Fibroblast of lung (primary cell): ENCODE measurements around the gene LAMP5. TPM values are rescaled to one million over a fixed set of nuclear protein-coding genes. Genes with fewer than 3 reads are reported as not detected.

ENCODE experiments used
- DNase-seq, 2 donors: peaks; one replicate each; pipeline versions ENCODE4 v3.0.0 to v3.0.0-alpha.2; 2010; ENCODE audit warnings: low read depth in 2 of 2
- H2AFZ ChIP-seq: 2 replicates; pipeline ENCODE4 v1.5.1; 2012; ENCODE audit warnings: low read length, control low read depth, inconsistent platforms
- H3K27ac ChIP-seq: 2 replicates; pipeline ENCODE4 v1.5.1; 2011; ENCODE audit warnings: low read length, control low read depth; ENCODE audit not compliant: insufficient read depth
- H3K27me3 ChIP-seq: 2 replicates; pipeline ENCODE4 v1.5.1; 2011; ENCODE audit warnings: mild to moderate bottlenecking, low read length; ENCODE audit not compliant: control insufficient read depth, insufficient read depth
- H3K36me3 ChIP-seq: 2 replicates; pipeline ENCODE4 v1.5.1; 2011; ENCODE audit warnings: low read length; ENCODE audit not compliant: control insufficient read depth, insufficient read depth
- H3K4me1 ChIP-seq: 2 replicates; pipeline ENCODE4 v1.5.1; 2011; ENCODE audit warnings: low read length; ENCODE audit not compliant: control insufficient read depth, insufficient read depth; ENCODE audit errors: extremely low read depth
- H3K4me2 ChIP-seq: 2 replicates; pipeline ENCODE4 v1.5.1; 2011; ENCODE audit warnings: low read length, control low read depth; ENCODE audit not compliant: insufficient read depth; ENCODE audit errors: extremely low read depth
- H3K4me3 ChIP-seq, 4 experiments: fragments of 200-600 bp in 1 of 4; sonication (generic) in 1 of 4; replicated peaks in 1 of 4; 2 replicates each; pipeline ENCODE4 v1.5.1; 2011 to 2016; ENCODE audit warnings: low read length in 4 of 4, low read depth in 3 of 4, mild to moderate bottlenecking in 3 of 4, control low read depth in 2 of 4, inconsistent platforms in 1 of 4, mixed read lengths in 1 of 4; ENCODE audit not compliant: insufficient read depth in 1 of 4; ENCODE audit errors: control extremely low read depth in 1 of 4
- H3K79me2 ChIP-seq: 2 replicates; pipeline ENCODE4 v1.5.1; 2012; ENCODE audit warnings: mild to moderate bottlenecking, low read length, inconsistent platforms; ENCODE audit not compliant: control insufficient read depth, insufficient read depth
- H3K9ac ChIP-seq: 2 replicates; pipeline ENCODE4 v1.5.1; 2011; ENCODE audit warnings: mild to moderate bottlenecking, low read length, control low read depth; ENCODE audit not compliant: insufficient read depth
- H3K9me3 ChIP-seq: 2 replicates; pipeline ENCODE4 v1.5.1; 2012; ENCODE audit warnings: low read depth, low read length; ENCODE audit not compliant: control insufficient read depth, insufficient read depth
- H4K20me1 ChIP-seq: 2 replicates; pipeline ENCODE4 v1.5.1; 2011; ENCODE audit warnings: low read length; ENCODE audit not compliant: control insufficient read depth, insufficient read depth; ENCODE audit errors: extremely low read depth
- CTCF ChIP-seq, 2 donors: IDR thresholded peaks in 1 of 2; conservative IDR thresholded peaks in 1 of 2; 1 replicate in 1 of 2; 2 replicates in 1 of 2; pipeline ENCODE4 v1.5.1; 2011 to 2012; ENCODE audit warnings: low read length in 2 of 2, control low read depth in 1 of 2, inconsistent platforms in 1 of 2, low read depth in 1 of 2, mild to moderate bottlenecking in 1 of 2
- EZH2 ChIP-seq: IDR thresholded peaks from 2 replicates; pipeline ENCODE4 v1.5.1; 2012; ENCODE audit warnings: low read length, control low read depth, mild to moderate bottlenecking; ENCODE audit errors: missing control alignments
- polyA plus RNA-seq, 2 donors: library from polyadenylated mRNA; depleted of rRNA in 1 of 2; stranded (reverse) in 1 of 2; unstranded in 1 of 2; fragments of >200 nt; gene quantifications; 2 replicates each; pipeline ENCODE4 v1.2.1, GENCODE V29; 2011 to 2012; ENCODE audit warnings: missing spikeins in 1 of 2
- total RNA-seq: library from RNA; depleted of rRNA; stranded (reverse); fragments of >200 nt; gene quantifications from 2 replicates; pipeline ENCODE4 v1.2.1, GENCODE V29; 2014

Gene LAMP5
- total and polyA plus RNA-seq, 2 donors (not counting 1 experiment from before 2014, with no cell fraction given): 0.92 to 2.1 TPM

- H3K4me1 ChIP-seq: no peaks in the 10 kb centered on the region
- no peak overlapping the region for H3K27ac ChIP-seq
- H3K9me3 ChIP-seq: no peaks in the 10 kb centered on the region
- TF ChIP-seq CTCF (conservative IDR thresholded peaks at IDR 0.05 in 1 of 2, IDR thresholded peaks at IDR 0.05 in 1 of 2; ENCODE audit: low read depth in 1 of 2, low read length in 2 of 2) (no peak), EZH2 (no peak)
- no peak overlapping the region for H2AFZ ChIP-seq
- no peaks in the 10 kb centered on the region for H4K20me1 ChIP-seq
- H3K79me2 ChIP-seq: no peaks in the 10 kb centered on the region
- H3K4me2 ChIP-seq: no peak overlapping the region
- H3K27me3 ChIP-seq: no peaks in the 10 kb centered on the region
- H3K36me3 ChIP-seq: no peaks in the 10 kb centered on the region
- no peak for DNase-seq
- no peak overlapping the region for H3K4me3 ChIP-seq
- no peak overlapping the region for H3K9ac ChIP-seq
Observed at GRCh38 chr20:9499126-9499899, 15.1 kb upstream of the LAMP5 start.

- no peak overlapping the region for H3K27ac ChIP-seq
- no peak overlapping the region for H3K9ac ChIP-seq
- H2AFZ ChIP-seq: no peak overlapping the region
- DNase-seq: no peak
- H3K36me3 ChIP-seq: no peaks in the 10 kb centered on the region
- H3K4me3 ChIP-seq: no peak overlapping the region
- no peak for TF ChIP-seq EZH2
- TF ChIP-seq CTCF (conservative IDR thresholded peaks at IDR 0.05 in 1 of 2, IDR thresholded peaks at IDR 0.05 in 1 of 2; ENCODE audit: low read depth in 1 of 2, low read length in 2 of 2): no peak
- no peaks in the 10 kb centered on the region for H4K20me1 ChIP-seq
- no peaks in the 10 kb centered on the region for H3K27me3 ChIP-seq
- no peaks in the 10 kb centered on the region for H3K4me1 ChIP-seq
- no peaks in the 10 kb centered on the region for H3K9me3 ChIP-seq
- H3K79me2 ChIP-seq: no peaks in the 10 kb centered on the region
- no peak overlapping the region for H3K4me2 ChIP-seq
Observed at GRCh38 chr20:9500121-9500520, 14.3 kb upstream of the LAMP5 start.

- Histone ChIP-seq H3K79me2 (no peaks in the 10 kb centered on the region), H3K27me3 (no peaks in the 10 kb centered on the region), H3K4me1 (no peaks in the 10 kb centered on the region), H3K4me2 (no peak overlapping the region), H3K9ac (no peak overlapping the region), H3K9me3 (no peaks in the 10 kb centered on the region), H3K4me3 (no peak overlapping the region), H3K36me3 (no peaks in the 10 kb centered on the region), H3K27ac (no peak overlapping the region), H4K20me1 (no peaks in the 10 kb centered on the region), H2AFZ (no peak overlapping the region)
- no peak for DNase-seq
- TF ChIP-seq EZH2: no peak
Observed at GRCh38 chr20:9501473-9501872, 12.9 kb upstream of the LAMP5 start.
